Muscle of leg (tissue), 11 donors: Measurements from ENCODE around the gene GPX3. TPM values are rescaled to one million over a fixed set of nuclear protein-coding genes. Genes with fewer than 3 reads are reported as not detected.

ENCODE experiments used
- DNase-seq: peaks from one replicate; pipeline ENCODE4 v3.0.0; 2013
- H3K27ac ChIP-seq: one replicate; pipeline ENCODE4 v1.5.1; 2013; ENCODE audit warnings: mild to moderate bottlenecking, low read length, control low read depth
- H3K27me3 ChIP-seq: one replicate; pipeline ENCODE4 v1.6.1; 2013; ENCODE audit warnings: low read length; ENCODE audit not compliant: control insufficient read depth, insufficient read depth
- H3K36me3 ChIP-seq: one replicate; pipeline ENCODE4 v1.6.1; 2013; ENCODE audit warnings: low read length; ENCODE audit not compliant: control insufficient read depth, insufficient read depth
- H3K4me1 ChIP-seq: one replicate; pipeline ENCODE4 v1.6.1; 2013; ENCODE audit warnings: low read length; ENCODE audit not compliant: control insufficient read depth, insufficient read depth
- H3K4me3 ChIP-seq: one replicate; pipeline ENCODE4 v1.5.1; 2013; ENCODE audit warnings: low read length, control low read depth
- H3K9me3 ChIP-seq: replicated peaks from 2 replicates; pipeline ENCODE4 v1.6.1; 2013; ENCODE audit warnings: low read depth, low read length; ENCODE audit not compliant: control insufficient read depth
- WGBS: methylation state at CpG from one replicate; pipeline ENCODE4 v1.1.5; 2013; ENCODE audit warnings: missing lambda C conversion rate; ENCODE audit not compliant: insufficient coverage; 5-methylcytosine and 5-hydroxymethylcytosine counted together
- polyA plus RNA-seq, 8 donors: library from polyadenylated mRNA; unstranded; fragments of 120-200 nt; gene quantifications; one replicate each; pipeline versions ENCODE4 v1.2.1 to v1.2.3, GENCODE V29; 2013; ENCODE audit warnings: inconsistent platforms in 1 of 8, low replicate concordance in 1 of 8; ENCODE audit not compliant: insufficient read length in 8 of 8, insufficient read depth in 1 of 8
- total RNA-seq: library from RNA; stranded (reverse); fragments of 120-200 nt; gene quantifications from one replicate; pipeline ENCODE4 v1.2.4, GENCODE V29; 2013

GPX3 gene
- total and polyA plus RNA-seq, 9 donors, result 28.8 to 91.7 (median 41.5) TPM

DNA sequence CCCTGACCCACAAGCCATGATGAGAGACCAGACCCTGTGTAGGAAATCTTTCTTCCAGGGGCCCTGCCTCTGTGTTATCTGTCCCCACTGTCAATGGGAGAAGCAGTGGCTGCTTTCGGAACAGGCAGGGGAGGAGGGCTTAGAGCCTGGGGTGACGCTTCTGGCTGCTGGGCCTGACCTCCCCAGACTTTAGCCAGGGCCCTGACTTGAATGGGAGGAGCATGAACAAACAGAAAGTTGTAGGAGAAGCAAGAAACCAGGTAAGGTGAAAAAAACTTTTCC, 12.2 kb upstream of the GPX3 start:
- 88% methylated on average over 1 of the region's 2 CpGs for WGBS
- Histone ChIP-seq H3K4me3 (no peak overlapping the region), H3K4me1 (peaks cover 42% of the 10 kb centered on the region), H3K27ac (peak overlapping the region; percentile 66), H3K27me3 (no peaks in the 10 kb centered on the region), H3K9me3 (no peaks in the 10 kb centered on the region), H3K36me3 (no peaks in the 10 kb centered on the region)
- no peak for DNase-seq

DNA sequence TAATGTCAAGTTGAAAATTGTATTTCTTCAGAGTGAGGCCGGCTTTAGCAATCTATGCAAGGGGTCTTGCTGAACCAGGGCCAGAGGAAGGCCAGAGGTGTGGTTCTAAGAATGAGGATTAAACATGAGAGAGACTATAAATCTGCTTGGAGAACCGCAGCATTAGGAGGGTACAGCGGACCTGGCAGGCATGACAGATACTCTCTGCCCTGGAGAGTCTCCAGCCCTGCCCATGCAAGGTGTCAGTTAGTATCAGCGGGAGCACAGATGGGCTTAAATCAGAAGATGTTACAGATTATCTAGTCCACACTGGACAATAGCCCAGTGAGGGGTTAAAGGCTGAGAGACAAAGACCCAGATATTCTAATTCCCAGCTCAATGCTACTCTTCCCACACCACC, 11.5 kb upstream of the GPX3 start:
- H3K27me3 ChIP-seq, result no peaks in the 10 kb centered on the region
- H3K4me3 ChIP-seq, result no peak overlapping the region
- peaks cover 40% of the 10 kb centered on the region for H3K4me1 ChIP-seq
- WGBS, result 90% methylated on average over 3 of the region's 4 CpGs
- H3K9me3 ChIP-seq, result no peaks in the 10 kb centered on the region
- H3K27ac ChIP-seq, result no peak overlapping the region
- no peaks in the 10 kb centered on the region for H3K36me3 ChIP-seq
- DNase-seq, result no peak

DNA sequence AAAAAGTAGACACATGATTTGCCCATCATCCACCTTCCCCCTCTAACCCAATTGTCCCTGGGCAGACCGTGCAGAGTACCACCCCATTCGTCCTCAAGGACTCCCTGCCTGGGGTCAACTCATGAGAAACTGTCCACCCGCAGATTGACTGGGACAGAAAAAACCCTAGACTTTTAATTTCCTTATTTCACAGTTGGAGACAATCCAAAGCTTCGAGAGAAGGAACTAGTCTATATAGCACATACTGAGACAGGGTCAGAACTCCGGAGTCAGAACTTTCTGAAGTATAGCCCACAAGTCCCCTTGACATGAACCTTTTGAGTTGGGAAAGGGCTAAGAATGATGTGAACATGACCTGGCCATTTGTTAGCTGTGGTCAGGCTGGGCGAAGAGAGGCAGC, 7.5 kb upstream of the GPX3 start:
- no peaks in the 10 kb centered on the region for H3K9me3 ChIP-seq
- 66% methylated on average over 4 of the region's 6 CpGs for WGBS
- no peak overlapping the region for H3K4me3 ChIP-seq
- H3K27ac ChIP-seq, result no peak overlapping the region
- peaks cover 19% of the 10 kb centered on the region for H3K4me1 ChIP-seq
- no peaks in the 10 kb centered on the region for H3K27me3 ChIP-seq
- DNase-seq, result no peak
- no peaks in the 10 kb centered on the region for H3K36me3 ChIP-seq

DNA sequence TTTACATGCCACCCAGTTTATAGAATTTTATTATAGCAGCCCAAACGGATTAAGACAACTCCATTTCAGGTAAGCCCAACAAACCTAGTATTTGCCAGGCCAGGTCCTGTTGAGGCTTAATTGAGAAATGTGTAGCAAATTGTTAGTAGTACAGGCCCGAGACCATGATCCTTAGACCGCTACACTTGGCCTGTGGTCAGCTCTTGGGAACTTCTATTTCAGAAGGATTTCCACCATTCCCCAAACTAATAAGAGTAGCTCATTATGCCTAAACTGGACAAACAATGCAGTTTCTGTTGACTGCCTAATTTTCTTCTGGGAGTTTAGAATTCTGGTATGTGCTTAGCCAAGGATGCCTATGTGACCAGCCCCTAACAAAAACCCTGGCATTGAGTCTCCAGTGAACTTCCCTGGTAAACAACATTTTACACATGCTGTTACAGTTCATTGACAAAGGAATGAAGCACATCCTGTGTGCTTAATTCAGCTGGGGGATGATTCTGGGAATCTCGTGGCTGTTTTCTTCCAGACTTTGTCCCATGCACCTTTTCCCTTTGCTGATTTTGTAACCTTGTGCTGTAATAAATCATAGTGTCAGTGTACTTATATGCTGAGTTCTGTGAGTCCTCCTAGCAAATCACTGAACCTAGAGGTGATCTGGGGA, 5.6 kb upstream of the GPX3 start:
- no CpG with 5 or more reads among the region's 4 CpGs for WGBS
- peak overlapping the region; percentile 74 for H3K27ac ChIP-seq
- DNase-seq, result peak; percentile 71
- no peaks in the 10 kb centered on the region for H3K9me3 ChIP-seq
- H3K4me1 ChIP-seq, result peaks cover 17% of the 10 kb centered on the region
- no peaks in the 10 kb centered on the region for H3K27me3 ChIP-seq
- no peak overlapping the region for H3K4me3 ChIP-seq
- H3K36me3 ChIP-seq, result no peaks in the 10 kb centered on the region

DNA sequence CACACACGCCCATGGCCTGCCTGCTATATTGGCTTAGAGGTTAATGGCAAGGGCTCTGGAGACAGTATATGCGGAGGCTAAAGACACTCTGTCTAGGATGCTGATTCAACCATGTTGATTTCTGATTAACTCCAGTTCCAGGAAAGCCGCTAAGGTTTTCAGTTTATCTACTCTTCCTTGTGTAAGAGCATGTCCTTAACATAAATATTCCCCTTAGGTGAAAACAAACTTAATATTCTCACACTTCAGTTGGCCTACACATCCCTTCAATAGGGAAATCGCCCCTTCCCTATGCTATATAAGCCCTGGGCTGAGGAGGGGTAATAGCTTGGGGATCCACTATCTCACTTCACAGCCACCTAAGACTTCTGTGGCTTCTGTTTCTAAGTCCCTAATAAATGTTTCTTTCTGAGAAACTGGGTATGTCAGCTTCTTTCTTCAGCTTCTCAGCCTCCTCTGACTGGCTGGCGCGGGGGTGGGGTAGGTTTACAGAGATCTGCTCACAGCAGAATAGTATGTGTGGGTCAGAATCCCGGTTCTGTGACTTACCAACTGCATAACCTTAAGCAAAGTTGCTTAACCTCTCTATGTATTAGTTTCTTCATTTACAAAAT, 4.3 kb upstream of the GPX3 start:
- DNase-seq, result no peak
- Histone ChIP-seq H3K9me3 (no peaks in the 10 kb centered on the region), H3K27ac (peak overlapping the region; percentile 32), H3K4me1 (peaks cover 23% of the 10 kb centered on the region), H3K27me3 (no peaks in the 10 kb centered on the region), H3K4me3 (no peak overlapping the region), H3K36me3 (no peaks in the 10 kb centered on the region)
- 59% methylated on average over 2 of the region's 7 CpGs for WGBS

DNA sequence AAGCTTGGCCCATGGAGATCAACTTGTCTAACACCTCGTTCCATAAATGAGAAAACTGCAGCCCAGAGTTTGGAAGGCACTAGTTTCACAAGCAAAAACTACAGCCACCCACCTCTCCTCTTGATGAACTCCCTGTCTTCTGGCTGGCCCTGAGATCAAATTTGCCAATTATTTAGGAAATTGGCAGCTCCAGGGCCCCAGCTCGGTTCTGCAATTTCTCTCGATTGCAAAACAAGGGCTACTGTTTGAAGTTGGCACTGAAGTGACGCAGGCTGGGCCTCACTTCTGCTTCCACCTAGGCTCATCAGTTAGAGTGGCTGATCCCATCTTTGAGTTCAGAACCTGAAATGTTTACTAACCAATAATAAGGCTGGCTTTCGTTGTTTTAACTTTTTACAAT, 3.7 kb upstream of the GPX3 start:
- Histone ChIP-seq H3K4me3 (no peak overlapping the region), H3K4me1 (peaks cover 28% of the 10 kb centered on the region), H3K36me3 (no peaks in the 10 kb centered on the region), H3K9me3 (no peaks in the 10 kb centered on the region), H3K27ac (no peak overlapping the region), H3K27me3 (no peaks in the 10 kb centered on the region)
- DNase-seq, result peak; percentile 55
- WGBS, result 29% methylated on average over 4 of the region's 5 CpGs

DNA sequence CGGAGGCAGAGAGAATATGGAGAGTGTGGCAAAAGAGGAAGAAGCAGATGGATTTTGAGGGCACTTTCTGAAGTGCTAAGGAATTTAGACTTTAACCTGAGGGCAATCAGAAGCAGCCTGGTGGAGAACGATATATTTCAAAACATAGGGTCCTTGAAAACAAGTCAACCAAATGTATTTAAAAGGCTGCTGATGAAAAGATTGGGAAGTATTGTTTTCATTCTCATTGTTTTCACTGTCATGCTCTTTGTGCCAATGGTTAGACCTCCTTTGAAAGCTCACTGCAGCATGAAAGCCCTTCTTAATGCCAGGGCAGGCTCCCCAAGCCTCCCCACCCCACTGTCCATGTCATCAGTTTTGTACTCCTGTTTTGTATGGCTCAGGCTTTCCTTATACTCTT, 2.5 kb upstream of the GPX3 start:
- peaks cover 34% of the 10 kb centered on the region for H3K4me1 ChIP-seq
- H3K4me3 ChIP-seq, result no peak overlapping the region
- no peaks in the 10 kb centered on the region for H3K9me3 ChIP-seq
- peaks cover 3% of the 10 kb centered on the region for H3K36me3 ChIP-seq
- no peaks in the 10 kb centered on the region for H3K27me3 ChIP-seq
- 100% methylated on average over 1 of the region's 2 CpGs for WGBS
- H3K27ac ChIP-seq, result no peak overlapping the region
- DNase-seq, result no peak

DNA sequence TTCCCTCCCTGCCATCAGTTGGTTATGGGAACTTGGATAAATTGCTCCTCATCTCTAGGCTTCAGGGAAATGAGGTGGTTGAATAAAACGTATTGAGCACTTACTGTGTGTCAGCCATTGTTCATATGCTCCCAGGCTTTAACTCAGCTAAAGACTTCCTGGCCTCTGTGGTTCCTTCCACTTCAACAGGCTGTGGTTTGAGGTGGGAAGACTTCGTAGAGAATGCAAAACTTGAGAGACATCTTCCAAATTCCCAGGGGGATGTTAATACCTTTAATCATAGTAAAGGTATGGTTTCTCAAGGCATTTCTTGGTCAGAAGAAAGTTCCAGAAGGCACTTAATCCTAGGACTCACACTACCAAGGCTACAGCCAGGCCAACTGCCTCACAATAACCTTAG, 1.5 kb upstream of the GPX3 start:
- H3K36me3 ChIP-seq, result peaks cover 3% of the 10 kb centered on the region
- H3K4me3 ChIP-seq, result no peak overlapping the region
- no CpG with 5 or more reads among the region's 2 CpGs for WGBS
- no peak overlapping the region for H3K27ac ChIP-seq
- H3K27me3 ChIP-seq, result no peaks in the 10 kb centered on the region
- peaks cover 40% of the 10 kb centered on the region for H3K4me1 ChIP-seq
- DNase-seq, result no peak
- H3K9me3 ChIP-seq, result no peaks in the 10 kb centered on the region

DNA sequence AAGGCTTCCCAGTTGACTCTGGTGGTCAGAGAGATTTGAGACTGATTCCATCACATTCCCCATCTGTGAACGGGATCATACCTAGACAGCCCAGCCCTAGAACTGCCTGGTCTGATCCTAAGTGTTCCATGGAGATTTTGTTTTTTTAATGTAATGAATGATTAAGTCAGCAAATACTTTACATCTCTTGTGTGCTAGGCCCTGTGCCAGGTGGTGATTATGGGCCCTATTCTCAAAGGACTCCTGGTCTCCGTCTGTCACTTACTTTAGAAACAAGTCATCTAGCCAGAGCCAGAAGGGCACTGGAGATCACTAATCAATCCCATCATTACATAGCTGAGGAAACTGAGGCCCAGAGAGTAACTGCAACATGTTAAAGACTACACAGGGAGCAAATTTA, 1.1 kb upstream of the GPX3 start:
- H3K27ac ChIP-seq, result no peak overlapping the region
- no peaks in the 10 kb centered on the region for H3K27me3 ChIP-seq
- no peak overlapping the region for H3K4me3 ChIP-seq
- peaks cover 7% of the 10 kb centered on the region for H3K36me3 ChIP-seq
- 50% methylated on average over 1 of the region's 2 CpGs for WGBS
- no peaks in the 10 kb centered on the region for H3K9me3 ChIP-seq
- H3K4me1 ChIP-seq, result peaks cover 44% of the 10 kb centered on the region
- DNase-seq, result no peak

DNA sequence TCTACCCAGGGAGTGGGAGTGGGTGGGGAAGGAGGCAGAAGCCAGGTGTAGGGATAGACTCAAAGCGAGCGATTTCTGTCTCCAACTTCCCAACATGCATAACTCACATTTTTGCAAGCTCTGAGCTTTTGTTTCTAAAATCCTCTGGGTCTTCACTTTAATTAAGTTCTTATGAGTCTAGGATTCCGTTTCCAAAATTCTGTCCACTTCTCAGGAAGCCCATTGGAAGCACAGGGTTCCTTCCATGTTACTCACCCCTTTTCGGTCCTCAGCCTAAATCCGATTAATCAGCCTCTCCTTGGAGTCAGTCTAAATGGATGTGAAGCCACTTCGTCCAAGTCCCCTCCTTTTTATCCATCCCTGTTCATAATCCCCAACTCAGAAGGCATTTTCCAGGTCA, 1.4 kb downstream of the GPX3 start:
- peak overlapping the region; percentile 65 for H3K4me3 ChIP-seq
- H3K36me3 ChIP-seq, result peaks cover 21% of the 10 kb centered on the region
- WGBS, result 57% methylated on average over 3 of the region's 6 CpGs
- H3K9me3 ChIP-seq, result no peaks in the 10 kb centered on the region
- no peak overlapping the region for H3K27ac ChIP-seq
- H3K27me3 ChIP-seq, result no peaks in the 10 kb centered on the region
- peaks cover 38% of the 10 kb centered on the region for H3K4me1 ChIP-seq
- no peak for DNase-seq
